HEK293T (cell line): ENCODE measurements around the gene CTSO.

Experiments used
- ARNT ChIP-seq: fragments of 450-650 bp; IDR thresholded peaks from 2 replicates; pipeline ENCODE4 v1.6.1; 2017; ENCODE audit warnings: mild to moderate bottlenecking
- BHLHE40 ChIP-seq: fragments of 450-650 bp; IDR thresholded peaks from 2 replicates; pipeline ENCODE4 v1.6.1; 2016; ENCODE audit warnings: mild to moderate bottlenecking, moderate library complexity, borderline replicate concordance
- ELF4 ChIP-seq: fragments of 450-650 bp; IDR thresholded peaks from 2 replicates; pipeline ENCODE4 v1.6.1; 2017; ENCODE audit warnings: antibody characterized with exemption
- FOXA1 ChIP-seq: fragments of 450-650 bp; IDR thresholded peaks from 2 replicates; pipeline ENCODE4 v1.6.1; 2016; ENCODE audit warnings: mild to moderate bottlenecking
- FOXK2 ChIP-seq: fragments of 450-650 bp; IDR thresholded peaks from 2 replicates; pipeline ENCODE4 v1.6.1; 2016; ENCODE audit warnings: mild to moderate bottlenecking
- FOXM1 ChIP-seq: fragments of 450-650 bp; IDR thresholded peaks from 2 replicates; pipeline ENCODE4 v1.6.1; 2017; ENCODE audit warnings: mild to moderate bottlenecking, borderline replicate concordance
- HDGF ChIP-seq: fragments of 450-650 bp; IDR thresholded peaks from 2 replicates; pipeline ENCODE4 v1.6.1; 2017; ENCODE audit warnings: antibody characterized with exemption, borderline replicate concordance
- LEF1 ChIP-seq: fragments of 450-650 bp; IDR thresholded peaks from 2 replicates; pipeline ENCODE4 v1.6.1; 2017; ENCODE audit warnings: mild to moderate bottlenecking, borderline replicate concordance
- NFRKB ChIP-seq: fragments of 450-650 bp; IDR thresholded peaks from 2 replicates; pipeline ENCODE4 v1.6.1; 2016; ENCODE audit warnings: mild to moderate bottlenecking, moderate library complexity
- PKNOX1 ChIP-seq: fragments of 450-650 bp; IDR thresholded peaks from 2 replicates; pipeline ENCODE4 v1.6.1; 2016
- SP1 ChIP-seq: fragments of 450-650 bp; IDR thresholded peaks from 2 replicates; pipeline ENCODE4 v1.6.1; 2017
- TARDBP ChIP-seq: fragments of 450-650 bp; IDR thresholded peaks from 2 replicates; pipeline ENCODE4 v1.6.1; 2016
- ZNF384 ChIP-seq: fragments of 450-650 bp; IDR thresholded peaks from 2 replicates; pipeline ENCODE4 v1.6.1; 2016

GRCh38 chr4:155929833-155930232 is 23.8 kb downstream of the CTSO start:
- TF ChIP-seq ARNT (no peak), NFRKB (no peak), BHLHE40 (no peak), SP1 (no peak), TARDBP (no peak), FOXA1 (no peak), PKNOX1 (no peak), LEF1 (no peak), ELF4 (no peak), HDGF (no peak), ZNF384 (no peak), FOXM1 (no peak), FOXK2 (no peak)
